GM12891 (cell line): ENCODE measurements around the gene DYSF.

ENCODE experiments used
- PAX5 ChIP-seq: IDR thresholded peaks from 2 replicates; pipeline ENCODE4 v1.6.1; 2011; ENCODE audit warnings: low read length, moderate library complexity, mild to moderate bottlenecking; ENCODE audit not compliant: insufficient read depth, severe bottlenecking
- POLR2A ChIP-seq: IDR thresholded peaks from 2 replicates; pipeline ENCODE4 v1.6.1; 2011; ENCODE audit warnings: low read depth, low read length, control low read depth

- TF ChIP-seq POLR2A (no peak), PAX5 (no peak)
These were observed 77.4 kb downstream of the DYSF start for GRCh38 chr2:71530641-71531332.
